H9 (cell line): ENCODE measurements around the gene B9D2. TPM values are rescaled to one million over a fixed set of nuclear protein-coding genes. Genes with fewer than 3 reads are reported as not detected.

Experiments
- DNase-seq: peaks from one replicate; pipeline ENCODE4 v3.0.0-alpha.2; 2017
- H2AFZ ChIP-seq: one replicate; pipeline ENCODE4 v1.6.1; 2013; ENCODE audit warnings: mild to moderate bottlenecking, low read length, control low read depth, moderate library complexity
- H2AK5ac ChIP-seq: 2 replicates; pipeline ENCODE4 v1.6.1; 2013; ENCODE audit warnings: low read length, control low read depth, mixed read lengths; ENCODE audit not compliant: insufficient read length
- H2BK120ac ChIP-seq: one replicate; pipeline ENCODE4 v1.6.1; 2013; ENCODE audit warnings: low read depth, mild to moderate bottlenecking, low read length, control low read depth, inconsistent platforms; ENCODE audit not compliant: poor library complexity, severe bottlenecking
- H2BK12ac ChIP-seq: 2 replicates; pipeline ENCODE4 v1.6.1; 2013; ENCODE audit warnings: low read length, control low read depth, mixed read lengths, low read depth; ENCODE audit not compliant: insufficient read length
- H2BK15ac ChIP-seq: 2 replicates; pipeline ENCODE4 v1.6.1; 2013; ENCODE audit warnings: low read depth, low read length, control low read depth
- H2BK20ac ChIP-seq: one replicate; pipeline ENCODE4 v1.6.1; 2013; ENCODE audit warnings: low read depth, mild to moderate bottlenecking, low read length, control low read depth, inconsistent platforms; ENCODE audit not compliant: poor library complexity, severe bottlenecking
- H2BK5ac ChIP-seq: 2 replicates; pipeline ENCODE4 v1.6.1; 2013; ENCODE audit warnings: low read length, control low read depth, mixed read lengths; ENCODE audit not compliant: insufficient read length
- H3K14ac ChIP-seq: 2 replicates; pipeline ENCODE4 v1.6.1; 2013; ENCODE audit warnings: low read length, control low read depth; ENCODE audit not compliant: insufficient read depth
- H3K18ac ChIP-seq: 2 replicates; pipeline ENCODE4 v1.6.1; 2013; ENCODE audit warnings: low read depth, mild to moderate bottlenecking, mixed read lengths, low read length, control low read depth; ENCODE audit not compliant: insufficient read length
- H3K23ac ChIP-seq: 2 replicates; pipeline ENCODE4 v1.6.1; 2013; ENCODE audit warnings: low read length, control low read depth, mixed read lengths, low read depth; ENCODE audit not compliant: insufficient read length
- H3K23me2 ChIP-seq: 2 replicates; pipeline ENCODE4 v1.6.1; 2013; ENCODE audit warnings: low read depth, mild to moderate bottlenecking, mixed read lengths, low read length, control low read depth; ENCODE audit not compliant: insufficient read length, poor library complexity, severe bottlenecking
- H3K27ac ChIP-seq: 2 replicates; pipeline ENCODE4 v1.5.1; 2013; ENCODE audit warnings: low read length, control low read depth, mixed read lengths, low read depth; ENCODE audit not compliant: insufficient read length
- H3K27me3 ChIP-seq: 2 replicates; pipeline ENCODE4 v1.6.1; 2013; ENCODE audit warnings: low read length, control low read depth, inconsistent platforms; ENCODE audit not compliant: insufficient read depth
- H3K4ac ChIP-seq: 2 replicates; pipeline ENCODE4 v1.6.1; 2013; ENCODE audit warnings: low read depth, mild to moderate bottlenecking, control low read depth, inconsistent platforms, low read length, moderate library complexity
- H3K4me1 ChIP-seq: 2 replicates; pipeline ENCODE4 v1.6.1; 2013; ENCODE audit warnings: low read length, control low read depth, inconsistent platforms; ENCODE audit not compliant: insufficient read depth
- H3K4me2 ChIP-seq: 2 replicates; pipeline ENCODE4 v1.6.1; 2013; ENCODE audit warnings: low read length, control low read depth, mixed read lengths; ENCODE audit not compliant: insufficient read length, insufficient read depth
- H3K56ac ChIP-seq: 2 replicates; pipeline ENCODE4 v1.6.1; 2013; ENCODE audit warnings: low read depth, mild to moderate bottlenecking, mixed read lengths, low read length, control low read depth; ENCODE audit not compliant: insufficient read length
- H3K79me1 ChIP-seq: 2 replicates; pipeline ENCODE4 v1.6.1; 2013; ENCODE audit warnings: low read depth, mild to moderate bottlenecking, moderate library complexity, low read length, control low read depth, inconsistent platforms; ENCODE audit not compliant: insufficient read depth, poor library complexity, severe bottlenecking
- H3K79me2 ChIP-seq: 2 replicates; pipeline ENCODE4 v1.6.1; 2013; ENCODE audit warnings: low read length, control low read depth, inconsistent platforms; ENCODE audit not compliant: insufficient read depth
- H3K9ac ChIP-seq: 2 replicates; pipeline ENCODE4 v1.6.1; 2013; ENCODE audit warnings: low read length, control low read depth, mixed read lengths; ENCODE audit not compliant: insufficient read length; ENCODE audit errors: extremely low read depth
- H3K9me3 ChIP-seq: one replicate; pipeline ENCODE4 v1.6.1; 2013; ENCODE audit warnings: low read depth, low read length, inconsistent platforms; ENCODE audit not compliant: control insufficient read depth
- H3T11ph ChIP-seq: one replicate; pipeline ENCODE4 v1.6.1; 2013; ENCODE audit warnings: mild to moderate bottlenecking, low read length, control low read depth, inconsistent platforms
- H4K20me1 ChIP-seq: one replicate; pipeline ENCODE4 v1.6.1; 2013; ENCODE audit not compliant: control insufficient read depth, insufficient read length, insufficient read depth
- H4K5ac ChIP-seq: 2 replicates; pipeline ENCODE4 v1.6.1; 2013; ENCODE audit warnings: low read depth, mild to moderate bottlenecking, mixed read lengths, low read length, control low read depth; ENCODE audit not compliant: insufficient read length
- H4K8ac ChIP-seq: replicated peaks from 2 replicates; pipeline ENCODE4 v1.6.1; 2013; ENCODE audit warnings: low read length, control low read depth, mixed read lengths, low read depth; ENCODE audit not compliant: insufficient read length
- H4K91ac ChIP-seq: 2 replicates; pipeline ENCODE4 v1.6.1; 2013; ENCODE audit warnings: low read depth, mild to moderate bottlenecking, moderate library complexity, mixed read lengths, low read length, control low read depth; ENCODE audit not compliant: insufficient read length
- H3K27ac Mint-ChIP-seq, 3 experiments: 2 replicates in 2 of 3; 3 replicates in 1 of 3; pipeline ENCODE4 v1.8.0; 2020 to 2021; ENCODE audit warnings: mixed read lengths in 3 of 3, mild to moderate bottlenecking in 1 of 3, moderate library complexity in 1 of 3
- H3K27me3 Mint-ChIP-seq: 2 replicates; pipeline ENCODE4 v1.8.0; 2021; ENCODE audit warnings: low read depth, mild to moderate bottlenecking, moderate library complexity, mixed read lengths
- H3K36me3 Mint-ChIP-seq, 3 experiments: 2 replicates in 2 of 3; 3 replicates in 1 of 3; pipeline ENCODE4 v1.8.0; 2020 to 2021; ENCODE audit warnings: low read depth in 3 of 3, mixed read lengths in 3 of 3; ENCODE audit not compliant: insufficient read depth in 1 of 3
- H3K4me1 Mint-ChIP-seq, 2 experiments: 2 replicates each; pipeline ENCODE4 v1.8.0; 2020; ENCODE audit warnings: mixed read lengths in 2 of 2
- H3K4me3 Mint-ChIP-seq, 2 experiments: 2 replicates in 1 of 2; 3 replicates in 1 of 2; pipeline ENCODE4 v1.8.0; 2020 to 2021; ENCODE audit warnings: mild to moderate bottlenecking in 2 of 2, mixed read lengths in 2 of 2, moderate library complexity in 1 of 2
- H3K9me3 Mint-ChIP-seq, 2 experiments: 2 replicates in 1 of 2; 3 replicates in 1 of 2; pipeline ENCODE4 v1.8.0; 2020; ENCODE audit warnings: mild to moderate bottlenecking in 2 of 2, mixed read lengths in 2 of 2, moderate library complexity in 1 of 2
- CTCF ChIP-seq: fragments of 200-600 bp; sonication (generic); conservative IDR thresholded peaks from 3 replicates; pipeline ENCODE4 v1.8.0; 2021; ENCODE audit warnings: antibody characterized with exemption, mild to moderate bottlenecking
- WGBS: extraction: QIAGEN DNeasy Blood & Tissue Kit; methylation state at CpG from one replicate; pipeline ENCODE4 v1.1.7; 2013; ENCODE audit warnings: missing lambda C conversion rate, low lambda C conversion rate, mixed read lengths; ENCODE audit not compliant: insufficient read length; ENCODE audit errors: extremely low coverage; 5-methylcytosine and 5-hydroxymethylcytosine counted together
- total RNA-seq: library from RNA; stranded (reverse); gene quantifications from 2 replicates; pipeline ENCODE4 v1.2.1, GENCODE V29; 2021

Gene B9D2
- total RNA-seq, 1 experiment from 2014 or later: 4.8 TPM

- H3K36me3 Mint-ChIP-seq: no peaks in the 10 kb centered on the region
- TF ChIP-seq CTCF: no peak
- Histone ChIP-seq H3K14ac (no peak overlapping the region), H3T11ph (no peak overlapping the region), H2BK15ac (no peak overlapping the region), H4K91ac (no peak overlapping the region), H4K8ac (no peak overlapping the region), H3K23ac (no peak overlapping the region), H3K27ac (no peak overlapping the region), H3K4me1 (peaks cover 2% of the 10 kb centered on the region; the same call in 1 of the 2 replicates), H2AFZ (no peak overlapping the region), H3K56ac (no peak overlapping the region), H2BK120ac (no peak overlapping the region), H4K20me1 (no peaks in the 10 kb centered on the region), H3K18ac (no peak overlapping the region), H3K79me1 (no peaks in the 10 kb centered on the region), H3K4me2 (no peak overlapping the region), H3K79me2 (no peaks in the 10 kb centered on the region), H3K9ac (no peak overlapping the region), H2BK12ac (no peak overlapping the region), H2BK20ac (no peak overlapping the region), H3K4ac (no peak overlapping the region), H2BK5ac (no peak overlapping the region), H3K9me3 (no peaks in the 10 kb centered on the region), H4K5ac (no peak overlapping the region), H2AK5ac (no peak overlapping the region), H3K23me2 (peaks cover 7% of the 10 kb centered on the region), H3K27me3 (no peaks in the 10 kb centered on the region)
- no peak overlapping the region; a peak in 1 of 5 replicates for H3K4me3 Mint-ChIP-seq
- H3K27me3 Mint-ChIP-seq: peaks cover 7% of the 10 kb centered on the region
- no peak overlapping the region; a peak in 1 of 7 replicates for H3K27ac Mint-ChIP-seq
- H3K4me1 Mint-ChIP-seq: peaks cover 12 to 19% of the 10 kb centered on the region in 2 experiments
- no CpG with 5 or more reads among the region's 12 CpGs for WGBS
- DNase-seq: no peak
- no peaks in the 10 kb centered on the region; a peak in 1 of 5 replicates for H3K9me3 Mint-ChIP-seq
Observed at GRCh38 chr19:41373993-41374392, 10.0 kb upstream of the B9D2 start.
